GM19452 (cell line): Measurements from ENCODE around the gene GSX1.
"Not testable (repeated sequence)": the region's sequence is repeated elsewhere in the genome, so short reads cannot be mapped to it uniquely, and the experiment has no call there.

ENCODE experiments used
- ATAC-seq: cut with Tn5 transposase; IDR thresholded peaks from one replicate; pipeline ENCODE4 v1.9.1; 2021; ENCODE audit not compliant: unreplicated experiment

The GSX1 gene

DNA sequence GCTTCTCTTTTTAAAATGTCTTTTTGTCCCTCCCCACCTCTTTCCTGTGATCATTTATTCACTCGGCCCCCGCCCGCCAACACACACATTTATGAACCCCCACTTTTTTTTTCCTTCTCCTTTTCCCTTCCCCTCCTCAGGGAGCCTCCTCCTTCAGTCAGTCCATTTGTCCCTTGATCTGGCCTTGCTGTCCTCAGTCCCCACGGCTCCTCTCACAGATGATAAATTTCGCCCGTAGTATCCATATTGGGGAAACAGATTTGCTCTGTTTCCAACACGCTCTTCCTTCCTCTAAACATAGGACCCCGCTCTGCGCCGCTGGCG lies 2.0 kb downstream of the GSX1 start:
- no peak for ATAC-seq

GRCh38 chr13:27794921-27795717 lies 2.8 kb downstream of the GSX1 start:
- ATAC-seq = no peak

GRCh38 chr13:27795718-27796019 lies 3.4 kb downstream of the GSX1 start:
- no peak for ATAC-seq

DNA sequence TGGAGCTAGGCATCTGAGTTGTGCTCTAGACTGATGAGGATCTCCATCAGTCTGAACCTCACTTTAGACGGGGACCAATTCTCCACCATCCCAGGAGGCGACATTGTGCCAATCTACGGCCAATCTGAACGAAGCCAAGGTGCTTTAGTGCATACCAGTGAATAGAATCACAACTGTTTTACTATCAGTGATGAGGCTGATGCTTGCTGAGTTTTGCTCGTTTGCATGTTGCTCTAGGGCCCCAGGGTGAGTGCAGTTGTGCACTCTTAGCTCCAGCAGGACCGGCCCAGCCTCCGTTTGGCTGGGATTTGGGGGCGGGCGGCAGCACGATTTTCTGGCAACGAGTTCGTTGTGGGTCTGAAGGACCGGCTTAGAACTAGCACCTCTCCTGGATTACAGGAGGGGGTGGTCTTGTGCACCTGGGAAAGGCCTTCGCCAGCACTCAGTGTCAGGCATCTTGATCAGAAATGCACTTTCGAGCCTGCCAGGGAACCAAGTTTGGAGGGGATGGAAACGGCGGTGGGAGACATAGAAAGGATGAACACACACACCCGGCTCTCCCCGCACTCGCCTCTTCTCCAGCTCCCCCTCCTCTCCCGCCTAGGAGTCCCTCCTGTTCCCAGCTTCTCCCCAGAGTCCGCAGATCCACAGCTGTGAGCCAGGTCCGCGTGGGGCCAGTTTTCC lies 4.4 kb downstream of the GSX1 start:
- no peak for ATAC-seq

GRCh38 chr13:27797228-27797624 lies 4.9 kb downstream of the GSX1 start:
- ATAC-seq = no peak

- ATAC-seq = no peak
Measured at GRCh38 chr13:27806744-27807387, 14.6 kb downstream of the GSX1 start.

DNA sequence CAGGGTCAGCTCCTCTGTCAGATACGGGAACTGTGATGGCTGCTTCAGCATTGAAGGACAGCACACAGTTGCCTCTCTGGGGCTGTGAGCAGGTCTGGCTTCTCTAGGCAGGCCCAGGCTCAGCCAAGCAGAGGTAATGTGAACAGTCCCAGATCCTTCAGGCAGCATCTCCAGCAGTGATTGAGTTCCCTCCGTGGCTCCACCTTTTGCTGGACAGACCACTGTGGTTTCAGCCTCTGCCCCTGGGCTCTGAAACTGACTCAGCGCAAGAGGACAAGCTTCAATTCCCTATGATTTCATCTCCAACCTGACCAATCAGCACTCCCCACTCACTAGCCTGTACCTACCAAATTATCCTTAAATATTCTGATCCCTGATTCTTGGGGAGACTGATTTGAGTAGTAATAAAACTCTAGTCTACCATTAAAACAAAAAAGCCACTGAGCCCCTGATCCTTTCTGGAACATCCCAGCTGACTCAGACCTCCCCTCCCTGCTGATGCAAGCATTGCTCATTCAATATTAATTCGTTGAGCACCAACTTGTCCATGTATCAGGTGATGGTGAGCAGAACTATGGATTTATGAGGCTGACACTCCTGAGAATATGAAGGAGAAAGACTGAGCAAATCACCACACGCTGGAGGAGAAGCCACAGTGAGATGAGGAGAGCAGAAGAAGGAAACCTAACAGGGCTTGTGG lies 16.7 kb downstream of the GSX1 start:
- no peak for ATAC-seq

DNA sequence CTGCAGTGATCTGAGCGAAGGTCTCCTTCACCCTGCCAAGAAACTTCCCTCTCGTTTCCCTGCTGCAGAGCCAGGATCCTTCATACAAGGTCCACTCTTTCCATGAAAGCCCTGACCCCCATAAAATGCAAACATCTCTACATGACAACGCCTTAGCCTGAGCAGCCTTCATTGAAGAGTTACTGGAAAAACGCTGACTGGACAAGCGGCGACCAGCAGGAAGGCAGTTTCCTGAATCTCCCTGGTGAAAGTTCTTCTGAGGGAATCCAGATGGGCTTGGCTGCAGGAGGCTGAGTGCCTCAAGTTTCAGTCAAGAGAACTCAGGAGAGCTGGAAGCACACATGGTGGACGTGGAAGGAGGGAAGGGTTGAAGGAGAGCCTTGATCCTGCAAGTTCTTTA lies 17.7 kb downstream of the GSX1 start:
- no peak for ATAC-seq

DNA sequence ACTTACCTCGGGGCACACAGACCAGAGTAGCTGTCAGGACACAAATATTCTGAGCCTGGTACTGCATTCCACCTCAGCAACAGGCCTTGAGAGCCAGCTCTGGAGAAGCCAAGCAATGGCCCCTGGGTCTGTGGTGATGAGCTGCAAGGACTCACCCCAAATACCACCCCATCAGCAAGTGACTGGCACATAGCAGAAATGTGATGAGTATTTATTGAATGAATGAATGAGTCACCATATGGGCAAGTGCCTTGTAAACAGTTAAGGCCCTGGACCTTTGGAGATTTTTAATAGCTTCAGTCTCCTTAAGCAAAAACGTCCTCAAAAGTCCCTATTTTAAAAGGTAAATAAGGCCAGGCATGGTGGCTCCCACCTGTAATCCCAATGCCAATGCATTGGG lies 18.2 kb downstream of the GSX1 start:
- no peak for ATAC-seq

DNA sequence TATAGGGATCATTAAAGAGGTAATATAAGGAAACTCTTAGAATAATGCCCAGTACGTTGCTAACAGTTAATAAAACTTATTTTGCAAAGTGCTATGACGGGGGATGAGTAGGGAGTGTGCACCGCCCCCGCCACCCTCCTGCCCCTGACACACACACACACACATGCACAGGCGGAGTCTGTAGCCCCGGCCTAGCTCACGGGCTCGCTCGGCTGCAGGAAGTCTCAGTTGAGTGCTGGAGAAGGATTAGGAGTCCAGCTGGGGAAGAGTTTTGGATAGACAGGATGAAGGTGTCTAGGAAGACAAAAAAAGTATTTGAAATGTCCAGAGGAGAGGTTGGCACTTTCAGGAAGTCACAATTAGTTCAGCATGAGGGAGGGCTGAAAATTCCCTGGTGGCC lies 21.5 kb downstream of the GSX1 start:
- no peak for ATAC-seq

DNA sequence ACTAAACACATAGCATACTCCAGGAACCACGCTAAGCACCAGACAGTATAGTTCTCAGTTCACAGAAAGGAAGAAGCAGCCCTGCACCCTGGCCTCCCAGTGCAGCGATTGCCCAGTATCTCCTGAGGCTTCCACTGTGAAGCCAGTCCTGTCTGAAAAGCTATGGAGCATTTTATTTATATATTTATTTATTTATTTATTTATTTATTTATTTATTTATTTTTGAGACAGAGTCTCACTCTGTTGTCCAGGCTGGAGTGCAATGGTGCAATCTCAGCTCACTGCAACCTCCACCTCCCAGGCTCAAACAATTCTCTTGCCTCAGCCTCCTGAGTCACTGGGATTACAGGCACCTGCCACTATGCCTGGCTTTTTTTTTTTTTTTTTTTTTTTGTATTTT lies 25.5 kb downstream of the GSX1 start:
- not testable (repeated sequence) for ATAC-seq

GRCh38 chr13:27820524-27821482 lies 28.5 kb downstream of the GSX1 start:
- ATAC-seq = no peak

DNA sequence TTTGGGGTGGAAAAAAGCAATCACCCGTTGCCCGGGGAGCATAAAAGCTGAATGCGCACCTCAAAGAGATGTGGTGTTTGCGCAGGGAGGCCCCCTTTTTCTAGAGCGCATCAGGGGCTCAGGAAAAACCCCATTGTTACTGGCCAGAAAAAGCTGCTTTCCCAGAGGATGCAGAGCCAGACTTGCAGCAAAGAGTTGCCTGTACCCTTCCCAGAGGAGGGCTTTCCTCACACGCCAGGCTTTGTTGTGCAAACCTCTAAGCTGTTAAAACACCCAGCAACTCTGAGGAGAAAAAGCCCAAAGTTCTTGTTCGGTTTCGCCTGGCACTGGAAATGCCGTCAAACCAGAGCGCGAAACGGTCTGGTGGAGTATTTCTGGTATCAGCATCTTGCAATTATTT lies 29.3 kb downstream of the GSX1 start:
- no peak for ATAC-seq

DNA sequence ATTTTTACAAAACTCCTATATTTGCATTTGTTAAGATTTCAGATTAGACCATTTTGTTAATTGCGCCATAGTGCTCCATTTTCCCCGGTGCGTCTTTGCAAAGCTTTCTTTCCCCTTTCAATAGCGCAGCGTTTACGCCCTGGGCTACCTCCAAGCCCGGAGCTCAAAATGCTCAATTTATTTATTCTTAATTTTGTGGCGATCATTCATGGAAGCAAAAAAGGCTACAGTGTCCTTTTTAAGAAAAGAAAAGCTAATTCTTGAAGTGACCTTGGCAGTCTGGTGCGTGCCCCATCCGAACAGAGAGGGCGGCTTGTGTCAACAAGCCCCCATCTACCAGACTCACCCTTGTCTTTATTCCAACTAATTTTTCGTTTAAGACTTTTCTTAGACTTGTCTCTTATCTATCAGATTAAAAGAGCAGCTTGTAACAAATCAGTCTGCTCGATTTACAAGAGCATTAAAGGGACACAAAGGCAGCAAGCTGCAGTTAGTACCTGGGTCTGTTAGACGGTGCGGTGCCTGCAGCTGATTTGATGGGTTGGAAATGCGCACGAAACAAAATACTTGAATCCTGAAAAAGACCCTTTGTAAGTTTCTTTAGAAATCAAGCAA lies 30.1 kb downstream of the GSX1 start:
- ATAC-seq = no peak

DNA sequence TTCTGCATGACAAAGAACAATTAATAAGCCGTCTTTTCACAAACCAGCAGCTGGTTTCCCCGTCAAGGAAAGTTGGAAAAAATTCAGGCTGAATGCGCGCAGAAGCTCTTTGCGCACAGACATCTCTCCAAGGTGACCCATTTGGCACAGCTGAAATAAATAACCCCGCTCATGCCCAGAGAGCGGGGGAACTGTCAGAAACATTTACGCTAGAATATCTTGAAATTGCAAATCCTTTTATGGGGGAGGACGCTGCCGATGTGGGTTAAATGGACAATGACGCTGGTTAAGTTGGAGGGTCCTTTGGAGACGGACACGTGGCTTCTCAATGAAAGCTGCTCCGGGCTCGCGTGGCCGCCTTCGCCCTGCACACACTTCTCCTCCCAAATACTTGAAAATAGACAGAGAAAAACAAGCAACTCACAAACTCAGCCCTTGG lies 30.6 kb downstream of the GSX1 start:
- no peak for ATAC-seq

GRCh38 chr13:27824121-27824520 lies 31.8 kb downstream of the GSX1 start:
- no peak for ATAC-seq

DNA sequence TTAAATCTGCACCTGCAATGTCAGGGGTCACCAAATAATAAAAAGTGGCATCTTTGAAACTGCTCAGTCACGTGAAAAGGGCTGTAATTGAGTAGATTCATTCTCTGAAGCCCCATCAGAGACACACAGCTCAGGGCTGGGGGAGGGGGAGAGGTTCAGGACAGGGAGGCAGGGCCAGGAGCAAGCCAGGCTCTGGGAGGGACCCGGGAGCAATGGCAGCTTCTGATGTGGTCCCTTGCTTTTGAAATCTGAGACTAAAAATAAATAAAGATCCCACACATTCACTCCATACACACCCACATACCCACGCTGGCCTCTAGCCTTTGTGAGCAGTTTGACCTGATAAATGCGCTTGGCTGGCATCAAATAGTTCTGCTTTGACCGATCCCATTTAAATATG lies 32.8 kb downstream of the GSX1 start:
- ATAC-seq = no peak

GRCh38 chr13:27826379-27827353 lies 34.4 kb downstream of the GSX1 start:
- no peak for ATAC-seq

DNA sequence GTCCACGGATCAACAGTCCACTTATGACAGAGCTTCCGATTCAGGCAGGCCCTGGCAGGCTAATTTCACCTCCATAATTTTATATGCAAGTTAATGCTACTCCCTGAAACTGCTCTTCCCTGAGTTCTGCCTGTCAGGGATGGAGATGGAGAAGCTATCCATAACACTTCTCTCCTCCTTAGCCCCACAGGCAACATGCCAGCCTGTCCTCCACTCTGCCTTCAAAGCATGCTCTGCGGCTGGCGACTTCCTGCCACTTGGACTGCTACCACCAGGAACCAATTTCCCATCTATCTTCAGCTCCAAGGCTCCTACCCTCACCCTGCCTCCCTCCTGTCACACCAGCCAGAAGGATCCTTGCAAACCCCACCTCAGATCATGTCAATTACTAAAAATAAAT lies 35.4 kb downstream of the GSX1 start:
- ATAC-seq = no peak
